ENCODE results near the gene SPDEF.

The SPDEF gene

GRCh38 chr6:34536959-34537848, 18.9 kb downstream of the SPDEF start:
- DNase-seq (ENCODE audit: low spot score): no peak

GRCh38 chr6:34536251-34536958, 19.7 kb downstream of the SPDEF start:
- TF ChIP-seq CTCF (IDR thresholded peaks at IDR 0.05; ENCODE audit: extremely low read depth, missing control alignments): no peak
- no peak for DNase-seq (ENCODE audit: low spot score)

More at GRCh38 chr6:34536959-34537848, 18.9 kb downstream of the SPDEF start:
- no peak for TF ChIP-seq CTCF (IDR thresholded peaks at IDR 0.05; ENCODE audit: extremely low read depth, missing control alignments)

DNA sequence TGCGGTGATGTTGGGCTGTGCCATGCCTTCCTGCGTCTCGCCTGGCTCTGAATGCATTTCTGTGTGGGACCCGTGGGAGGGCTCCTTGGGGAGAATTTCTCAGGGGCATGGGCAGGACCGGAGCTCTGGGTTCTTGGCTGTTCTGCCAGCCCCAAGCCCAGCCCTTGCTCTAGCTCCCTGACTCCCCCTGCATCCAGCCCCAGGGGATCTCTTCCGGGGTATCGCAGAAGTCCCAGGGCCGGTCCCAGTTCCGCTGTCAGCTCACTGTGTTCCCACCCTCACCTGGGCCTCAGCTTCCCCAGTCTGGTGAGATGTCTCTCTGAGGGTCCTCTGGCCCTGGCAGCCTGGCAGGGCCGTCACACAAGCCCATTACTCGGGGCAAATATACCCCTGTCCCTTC, 20.5 kb downstream of the SPDEF start:
- no peak for TF ChIP-seq CTCF (IDR thresholded peaks at IDR 0.05; ENCODE audit: extremely low read depth, missing control alignments)

DNA sequence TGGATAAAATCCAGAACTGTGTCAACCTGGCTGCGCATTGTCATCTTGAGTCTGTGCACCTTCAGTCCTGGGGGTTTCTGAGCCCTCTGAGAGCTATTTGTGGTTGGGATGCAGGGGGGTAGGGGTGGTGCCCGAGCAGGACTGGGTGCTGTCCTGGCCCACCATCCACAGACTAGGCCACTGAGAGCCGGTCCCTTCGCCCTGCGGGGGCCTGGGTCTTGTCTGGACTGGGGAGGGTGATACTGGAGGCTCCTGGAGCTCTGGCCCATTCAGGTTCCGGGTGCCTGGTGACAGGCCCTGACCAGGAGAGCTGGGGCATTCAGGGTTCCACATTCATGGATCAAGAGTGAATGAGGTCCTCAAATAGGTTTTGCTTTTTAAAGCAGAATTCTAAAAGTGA, 20.9 kb downstream of the SPDEF start:
- no peak for DNase-seq (ENCODE audit: low spot score)
- no peak for TF ChIP-seq CTCF (IDR thresholded peaks at IDR 0.05; ENCODE audit: extremely low read depth, missing control alignments)

More for the DNA sequence above, 20.5 kb downstream of the SPDEF start:
- no peak for DNase-seq (ENCODE audit: low spot score)

DNA sequence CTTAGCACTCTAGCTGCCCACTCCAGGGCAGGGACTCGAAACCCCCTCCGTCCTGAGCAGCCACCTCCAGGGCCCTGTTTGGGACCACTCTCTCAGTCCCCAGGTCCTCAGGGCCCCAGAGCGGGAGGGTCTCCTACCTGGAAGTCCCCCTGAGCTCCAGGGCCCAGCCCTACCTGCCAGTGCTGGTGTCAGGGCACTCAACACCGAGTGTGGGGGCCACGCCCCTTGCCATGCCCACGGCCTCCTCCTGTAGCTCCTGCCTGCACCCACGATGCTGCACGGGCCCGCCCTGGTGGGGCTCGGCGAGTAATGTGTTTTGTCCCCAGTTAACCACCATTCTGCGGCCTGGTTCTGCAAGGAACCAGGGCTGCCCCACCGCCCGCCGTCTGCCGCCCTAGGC, 21.5 kb downstream of the SPDEF start:
- no peak for TF ChIP-seq CTCF (IDR thresholded peaks at IDR 0.05; ENCODE audit: extremely low read depth, missing control alignments)
- no peak for DNase-seq (ENCODE audit: low spot score)

- TF ChIP-seq CTCF (IDR thresholded peaks at IDR 0.05; ENCODE audit: extremely low read depth, missing control alignments): no peak
- no peak for DNase-seq (ENCODE audit: low spot score)
Observed at GRCh38 chr6:34534146-34534545, 22.0 kb downstream of the SPDEF start.

DNA sequence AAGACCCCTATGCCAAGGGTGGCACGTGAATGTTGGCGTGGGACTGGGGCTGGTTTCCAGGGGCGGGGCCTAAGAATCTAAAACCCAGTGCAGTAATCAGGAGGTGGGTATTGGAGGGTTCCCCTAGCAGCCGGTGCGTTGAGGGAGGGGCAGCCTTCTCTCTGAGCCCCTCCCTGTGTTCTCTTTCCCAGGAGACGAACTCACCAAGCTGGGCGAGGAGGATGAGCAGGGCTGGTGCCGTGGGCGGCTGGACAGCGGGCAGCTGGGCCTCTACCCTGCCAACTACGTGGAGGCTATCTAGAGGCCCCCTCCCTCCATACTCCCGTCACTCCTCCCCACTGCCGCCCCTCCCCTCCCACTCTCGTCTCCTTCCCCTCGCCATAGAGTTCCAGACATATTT, 23.9 kb downstream of the SPDEF start:
- DNase-seq (ENCODE audit: low spot score): no peak
- TF ChIP-seq CTCF (IDR thresholded peaks at IDR 0.05; ENCODE audit: extremely low read depth, missing control alignments): no peak
